Measurements from ENCODE around the gene TDP1.

DNA sequence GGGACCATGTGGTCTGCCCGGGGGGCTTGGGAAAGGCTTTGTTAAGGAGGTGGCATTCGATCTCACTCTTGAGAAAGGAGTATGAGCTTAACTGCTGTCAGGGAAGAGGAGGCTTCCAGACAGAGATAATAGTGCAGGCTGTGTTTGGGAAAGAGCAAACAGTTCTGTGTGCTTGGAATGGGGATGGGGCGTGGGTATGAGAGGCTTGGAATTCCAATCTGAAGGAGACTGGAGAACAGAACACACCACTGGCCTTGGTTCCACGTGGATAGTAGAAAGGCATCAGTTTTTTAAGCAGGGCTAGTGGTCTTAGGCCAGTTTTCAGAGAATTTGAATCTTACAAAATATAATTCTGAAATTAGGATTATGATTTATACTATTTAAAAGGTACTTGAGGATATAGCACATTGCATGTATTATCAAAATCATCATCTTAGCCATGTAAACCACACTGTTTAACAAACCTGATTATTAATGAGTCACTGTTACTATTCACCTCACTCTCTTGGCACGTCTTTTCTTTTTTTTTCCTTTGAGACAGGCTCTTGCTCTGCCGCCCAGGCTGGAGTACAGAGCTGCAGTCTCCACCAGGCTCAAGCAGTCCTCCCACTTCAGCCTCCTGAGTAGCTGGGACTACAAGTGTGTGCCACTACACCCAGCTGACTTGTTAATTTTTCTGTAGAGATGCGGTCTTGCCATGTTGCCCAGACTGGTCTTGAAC is 67.6 kb downstream of the TDP1 start:
- TF ChIP-seq, protein P1, sequence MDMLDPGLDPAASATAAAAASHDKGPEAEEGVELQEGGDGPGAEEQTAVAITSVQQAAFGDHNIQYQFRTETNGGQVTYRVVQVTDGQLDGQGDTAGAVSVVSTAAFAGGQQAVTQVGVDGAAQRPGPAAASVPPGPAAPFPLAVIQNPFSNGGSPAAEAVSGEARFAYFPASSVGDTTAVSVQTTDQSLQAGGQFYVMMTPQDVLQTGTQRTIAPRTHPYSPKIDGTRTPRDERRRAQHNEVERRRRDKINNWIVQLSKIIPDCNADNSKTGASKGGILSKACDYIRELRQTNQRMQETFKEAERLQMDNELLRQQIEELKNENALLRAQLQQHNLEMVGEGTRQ (IDR thresholded peaks at IDR 0.05; ENCODE audit: low read depth, low read length), result no peak
- TF ChIP-seq, protein P2, sequence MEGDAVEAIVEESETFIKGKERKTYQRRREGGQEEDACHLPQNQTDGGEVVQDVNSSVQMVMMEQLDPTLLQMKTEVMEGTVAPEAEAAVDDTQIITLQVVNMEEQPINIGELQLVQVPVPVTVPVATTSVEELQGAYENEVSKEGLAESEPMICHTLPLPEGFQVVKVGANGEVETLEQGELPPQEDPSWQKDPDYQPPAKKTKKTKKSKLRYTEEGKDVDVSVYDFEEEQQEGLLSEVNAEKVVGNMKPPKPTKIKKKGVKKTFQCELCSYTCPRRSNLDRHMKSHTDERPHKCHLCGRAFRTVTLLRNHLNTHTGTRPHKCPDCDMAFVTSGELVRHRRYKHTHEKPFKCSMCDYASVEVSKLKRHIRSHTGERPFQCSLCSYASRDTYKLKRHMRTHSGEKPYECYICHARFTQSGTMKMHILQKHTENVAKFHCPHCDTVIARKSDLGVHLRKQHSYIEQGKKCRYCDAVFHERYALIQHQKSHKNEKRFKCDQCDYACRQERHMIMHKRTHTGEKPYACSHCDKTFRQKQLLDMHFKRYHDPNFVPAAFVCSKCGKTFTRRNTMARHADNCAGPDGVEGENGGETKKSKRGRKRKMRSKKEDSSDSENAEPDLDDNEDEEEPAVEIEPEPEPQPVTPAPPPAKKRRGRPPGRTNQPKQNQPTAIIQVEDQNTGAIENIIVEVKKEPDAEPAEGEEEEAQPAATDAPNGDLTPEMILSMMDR (conservative IDR thresholded peaks at IDR 0.05; ENCODE audit: low read depth, low read length), result no peak
- TF ChIP-seq POLR2A (IDR thresholded peaks at IDR 0.05; ENCODE audit: low read depth, low read length), result no peak
- TF ChIP-seq, protein P3, sequence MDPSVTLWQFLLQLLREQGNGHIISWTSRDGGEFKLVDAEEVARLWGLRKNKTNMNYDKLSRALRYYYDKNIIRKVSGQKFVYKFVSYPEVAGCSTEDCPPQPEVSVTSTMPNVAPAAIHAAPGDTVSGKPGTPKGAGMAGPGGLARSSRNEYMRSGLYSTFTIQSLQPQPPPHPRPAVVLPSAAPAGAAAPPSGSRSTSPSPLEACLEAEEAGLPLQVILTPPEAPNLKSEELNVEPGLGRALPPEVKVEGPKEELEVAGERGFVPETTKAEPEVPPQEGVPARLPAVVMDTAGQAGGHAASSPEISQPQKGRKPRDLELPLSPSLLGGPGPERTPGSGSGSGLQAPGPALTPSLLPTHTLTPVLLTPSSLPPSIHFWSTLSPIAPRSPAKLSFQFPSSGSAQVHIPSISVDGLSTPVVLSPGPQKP (IDR thresholded peaks at IDR 0.05; ENCODE audit: borderline replicate concordance, low read depth, low read length), result no peak
- TF ChIP-seq BHLHE40 (IDR thresholded peaks at IDR 0.05; ENCODE audit: low read depth, low read length), result no peak
- no peak for TF ChIP-seq RAD21 (IDR thresholded peaks at IDR 0.05; ENCODE audit: low read length)
- TF ChIP-seq MAFK (IDR thresholded peaks at IDR 0.05; ENCODE audit: low read depth, low read length), result no peak
- no peak for TF ChIP-seq FOS (IDR thresholded peaks at IDR 0.05; ENCODE audit: low read depth, low read length)
- TF ChIP-seq CEBPB (IDR thresholded peaks at IDR 0.05; ENCODE audit: low read depth, low read length), result no peak
- no peak for TF ChIP-seq MXI1 (IDR thresholded peaks at IDR 0.05; ENCODE audit: borderline replicate concordance, low read depth, low read length)
- TF ChIP-seq CHD1 (IDR thresholded peaks at IDR 0.05; ENCODE audit: low read depth, low read length), result no peak
- no peak for TF ChIP-seq RFX5 (IDR thresholded peaks at IDR 0.05; ENCODE audit: low read depth, low read length)
- no peak for TF ChIP-seq SMC3 (IDR thresholded peaks at IDR 0.05; ENCODE audit: low read depth, low read length)
